NCI-H226 (cell line): ENCODE data around the gene THRAP3.

Source experiments
- DNase-seq: peaks from one replicate; pipeline ENCODE4 v3.0.0-alpha.2; 2015

The THRAP3 gene

DNA sequence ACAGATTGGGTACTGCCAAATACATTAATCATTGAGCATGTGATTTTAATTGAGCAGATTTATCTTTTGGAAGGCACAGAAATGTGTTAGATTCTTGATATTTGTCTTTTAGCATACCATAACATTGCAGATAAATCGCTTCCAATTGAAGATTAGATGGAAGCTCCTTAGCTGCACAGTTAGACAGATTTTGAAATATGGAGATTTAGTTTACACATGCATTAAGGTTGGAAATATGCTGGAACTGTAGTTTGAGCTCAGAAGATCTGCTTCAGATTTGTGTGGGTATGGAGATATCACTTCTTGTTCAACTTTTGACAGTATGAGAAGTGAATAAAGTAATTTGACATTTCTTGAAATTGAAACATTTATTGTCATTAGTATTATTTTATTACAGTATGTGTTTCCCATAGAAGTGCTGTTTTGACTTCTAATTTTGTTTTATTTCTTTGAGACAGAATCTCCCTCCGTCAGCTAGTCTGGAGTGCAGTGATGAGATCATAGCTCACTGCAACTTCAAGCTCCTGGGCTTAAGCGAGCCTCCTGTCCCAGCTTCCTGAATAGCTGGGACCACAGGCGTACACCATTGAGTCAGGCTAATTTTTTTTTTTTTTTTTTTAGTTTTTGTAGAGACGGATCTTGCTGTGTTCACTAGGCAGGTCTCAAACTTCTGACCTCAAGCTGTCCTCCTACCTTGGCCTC is 29.1 kb downstream of the THRAP3 start:
- DNase-seq = no peak

DNA sequence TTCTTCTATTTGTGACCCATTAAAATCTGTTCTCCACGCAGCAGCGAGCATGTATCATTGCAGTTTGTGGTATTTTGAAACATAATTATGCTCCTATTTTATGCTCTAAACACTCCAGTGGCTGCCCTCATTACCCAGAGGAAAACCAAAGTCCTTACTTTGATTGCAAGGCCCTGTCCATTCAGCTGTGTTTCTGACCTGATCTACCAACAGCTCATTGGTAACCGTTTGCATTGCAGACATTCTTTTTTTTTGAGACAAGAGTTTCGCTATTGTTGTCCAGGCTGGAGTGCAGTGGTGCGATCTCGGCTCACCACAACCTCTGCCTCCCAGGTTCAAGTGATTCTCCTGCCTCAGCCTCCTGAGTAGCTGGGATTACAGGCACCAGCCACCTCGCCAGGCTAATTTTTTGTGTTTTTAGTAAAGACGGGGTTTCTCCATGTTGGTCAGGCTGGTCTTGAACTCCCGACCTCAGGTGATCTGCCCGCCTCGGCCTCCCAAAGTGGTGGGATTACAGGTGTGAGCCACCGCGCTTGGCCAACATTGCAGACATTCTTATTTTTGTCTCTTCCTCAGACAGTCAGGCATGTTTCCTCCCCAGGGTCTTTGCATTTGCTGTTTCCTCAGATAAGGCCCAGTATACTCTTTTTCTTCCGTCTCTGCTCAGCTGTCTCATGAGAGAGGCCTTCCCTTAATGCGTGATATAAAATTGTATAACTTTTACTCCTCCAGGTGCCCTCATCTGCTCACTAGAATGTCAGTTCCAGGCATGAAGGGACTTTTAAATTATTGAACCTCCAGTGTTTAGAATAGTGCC is 32.5 kb downstream of the THRAP3 start:
- no peak for DNase-seq

DNA sequence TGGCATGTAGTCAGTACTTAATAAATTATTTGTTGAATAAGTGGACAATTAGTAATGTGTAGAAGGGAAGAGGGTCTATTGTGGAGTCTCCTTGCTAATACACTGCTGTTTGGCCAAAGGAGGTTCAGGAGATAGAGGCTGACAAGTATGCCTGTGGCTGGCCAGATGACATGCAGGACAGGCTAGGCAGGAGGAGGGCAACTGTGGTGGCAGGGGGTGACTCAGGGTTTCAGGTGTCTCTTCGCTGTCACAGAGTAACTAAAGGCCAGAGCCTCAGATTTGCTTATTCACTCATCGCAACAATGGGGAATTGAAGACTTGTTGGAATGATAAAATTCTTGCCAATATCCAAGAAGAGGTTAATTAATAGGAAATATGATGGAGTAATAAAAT is 33.1 kb downstream of the THRAP3 start:
- DNase-seq = no peak

DNA sequence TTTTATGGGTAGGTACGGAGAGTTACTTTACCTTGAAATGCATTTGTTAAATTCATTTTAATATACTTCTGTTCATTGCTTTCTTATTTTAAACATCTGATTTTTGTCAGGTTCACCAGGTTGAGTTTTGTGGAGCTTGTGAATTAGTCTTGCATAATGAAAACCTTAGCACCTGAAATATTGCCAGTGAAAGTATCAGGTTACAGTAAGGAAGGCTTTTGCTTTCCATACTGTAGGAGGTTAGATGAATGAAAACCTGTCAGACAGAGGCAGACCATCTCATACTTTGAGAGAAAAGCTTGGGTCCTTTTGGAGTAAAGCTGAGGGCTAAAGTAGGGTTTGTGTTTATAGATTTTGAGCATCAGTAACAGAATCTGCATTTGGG is 34.7 kb downstream of the THRAP3 start:
- DNase-seq = no peak

DNA sequence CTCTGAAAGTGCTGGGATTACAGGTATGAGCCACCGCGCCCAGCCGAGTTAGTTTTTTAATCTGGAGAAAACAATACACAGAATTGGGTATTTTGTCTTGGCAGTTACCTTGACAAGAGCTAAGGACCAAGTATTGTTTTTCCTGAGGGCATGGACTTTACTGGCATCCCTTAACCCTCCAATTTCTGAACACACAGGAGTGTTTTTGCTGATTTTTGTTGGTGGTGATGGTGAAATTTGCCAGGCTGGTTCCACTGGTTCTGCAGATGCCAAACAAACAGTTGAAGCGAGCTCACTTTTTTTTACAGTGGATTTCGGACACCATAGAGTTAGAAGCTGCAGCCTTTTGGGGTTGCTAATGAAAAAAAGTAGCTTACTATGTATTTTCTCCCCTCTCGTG is 44.7 kb downstream of the THRAP3 start:
- no peak for DNase-seq

DNA sequence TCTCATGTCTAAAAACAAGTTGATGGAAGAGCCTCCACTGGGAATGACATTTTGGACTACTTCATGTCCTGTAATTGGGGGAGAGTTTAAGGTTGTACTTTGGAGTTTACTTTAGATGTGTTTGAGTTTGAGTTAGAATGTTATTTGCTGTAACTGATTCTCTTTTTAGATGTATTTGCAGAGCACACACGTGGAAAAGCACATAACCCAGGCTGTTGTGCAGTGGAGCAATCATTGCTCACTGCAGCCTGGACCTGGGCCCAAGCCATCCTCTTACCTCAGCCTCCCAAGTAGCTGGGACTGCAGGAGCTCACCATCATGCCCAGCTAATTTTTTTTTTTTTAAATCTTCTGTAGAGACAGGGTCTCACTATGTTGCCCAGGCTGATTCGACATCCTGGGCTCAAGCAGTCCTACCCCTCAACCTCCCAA is 45.2 kb downstream of the THRAP3 start:
- no peak for DNase-seq

DNA sequence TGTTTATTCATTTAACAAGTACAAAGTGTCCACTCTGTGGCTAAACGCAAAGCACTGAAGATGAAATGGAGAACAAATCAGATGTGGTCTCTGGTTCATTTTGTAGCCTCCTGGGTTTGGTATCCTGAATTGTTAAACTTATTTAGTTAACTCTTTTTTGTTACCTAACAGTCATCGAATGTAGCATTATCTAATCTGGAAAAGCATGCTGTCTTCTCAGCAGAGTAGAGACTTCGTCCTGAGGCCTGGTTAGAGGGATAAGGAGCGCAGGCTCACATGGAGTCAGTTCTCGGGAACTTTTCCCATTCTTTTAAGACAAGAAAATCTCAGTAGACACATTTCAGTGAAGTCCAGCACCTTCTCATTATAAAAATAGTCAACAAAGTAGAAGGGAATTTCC is 48.8 kb downstream of the THRAP3 start:
- DNase-seq = peak; percentile 20

DNA sequence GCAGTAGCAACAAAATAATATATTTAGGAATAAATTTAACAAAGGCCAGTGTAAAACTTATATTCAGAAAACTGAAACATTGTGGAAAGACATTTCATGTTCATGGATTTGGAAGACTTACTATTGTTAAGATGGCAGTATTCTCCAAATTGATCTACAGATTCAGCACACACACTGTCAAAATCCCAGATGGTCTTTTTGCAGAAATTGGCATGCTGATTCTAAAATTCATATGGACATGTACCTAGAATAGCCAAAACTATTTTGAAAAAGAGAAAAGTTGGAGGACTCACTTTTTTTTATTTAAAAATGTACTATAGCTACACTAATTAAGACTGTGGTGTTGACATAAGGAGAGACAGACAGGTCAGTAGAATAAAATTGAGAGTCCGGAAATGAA is 50.0 kb downstream of the THRAP3 start:
- DNase-seq = no peak

DNA sequence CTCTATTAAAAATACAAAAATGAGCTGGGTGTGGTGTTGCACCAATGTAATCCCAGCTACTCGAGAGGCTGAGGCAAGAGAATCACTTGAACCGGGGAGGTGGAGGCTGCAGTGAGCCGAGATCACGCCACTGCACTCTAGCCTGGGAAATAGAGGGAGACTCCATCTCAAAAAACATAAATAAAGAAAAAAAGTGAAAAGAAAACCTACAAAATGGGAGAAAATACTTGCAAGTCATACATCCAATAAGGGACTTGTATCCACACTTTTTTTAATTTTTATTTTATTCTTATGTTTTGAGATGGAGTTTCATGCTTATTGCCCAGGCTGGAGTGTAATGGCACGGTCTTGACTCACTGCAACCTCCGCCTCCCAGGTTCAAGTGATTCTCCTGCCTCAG is 52.4 kb downstream of the THRAP3 start:
- DNase-seq = no peak

DNA sequence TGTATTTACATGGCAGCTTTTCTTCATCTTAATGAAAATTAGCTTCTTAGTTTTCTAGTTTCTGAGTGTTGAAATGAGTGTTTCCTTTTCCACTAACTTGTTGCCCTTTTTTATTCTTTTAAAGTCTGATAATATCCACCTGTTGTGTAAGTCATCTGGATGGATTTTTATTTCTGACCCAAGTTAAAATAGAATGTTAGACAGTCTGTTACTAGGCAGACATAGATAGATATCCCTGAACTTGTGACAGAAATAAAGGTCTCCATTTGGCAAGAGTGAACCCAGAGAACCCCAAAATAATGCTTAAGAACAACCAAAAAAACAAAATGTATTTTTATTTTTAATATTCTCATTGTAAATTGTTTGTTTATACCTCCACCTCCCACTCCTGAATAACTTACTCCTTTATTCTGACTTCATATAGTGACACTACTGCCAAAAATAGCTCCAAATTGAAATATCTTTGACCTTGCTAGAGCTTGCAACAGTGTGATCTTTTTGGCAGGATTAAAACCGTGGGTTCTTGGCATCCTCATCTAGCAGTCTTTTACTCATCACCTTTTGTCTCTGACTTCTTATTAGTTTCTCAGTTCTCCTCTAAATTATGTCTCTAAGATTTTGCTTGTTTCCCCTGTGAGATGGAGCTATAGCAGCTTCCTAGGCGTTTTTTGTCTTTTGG is 55.0 kb downstream of the THRAP3 start:
- no peak for DNase-seq

DNA sequence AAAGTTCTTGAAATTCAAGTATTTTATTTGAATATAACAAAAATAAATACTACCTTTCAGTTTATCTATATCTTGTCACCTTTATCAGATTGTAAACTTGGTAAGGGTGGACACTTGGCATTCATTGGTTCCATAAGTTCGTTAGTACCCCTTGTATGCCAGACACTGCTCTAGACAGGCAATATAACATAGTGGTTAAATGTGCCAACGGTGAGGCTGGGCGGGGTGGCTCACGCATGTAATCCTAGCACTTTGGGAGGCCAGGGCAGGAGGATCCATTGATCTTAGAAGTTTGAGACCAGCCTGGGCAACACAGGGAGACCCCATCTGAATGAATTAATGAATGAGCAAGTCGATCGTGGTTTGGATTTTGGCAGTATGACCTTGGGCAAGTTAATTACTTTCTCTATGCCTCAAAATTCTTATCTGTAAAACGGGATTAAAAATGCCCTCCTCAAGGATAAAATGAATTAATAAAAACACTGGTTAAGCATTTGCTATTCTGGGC is 55.6 kb downstream of the THRAP3 start:
- DNase-seq = no peak

DNA sequence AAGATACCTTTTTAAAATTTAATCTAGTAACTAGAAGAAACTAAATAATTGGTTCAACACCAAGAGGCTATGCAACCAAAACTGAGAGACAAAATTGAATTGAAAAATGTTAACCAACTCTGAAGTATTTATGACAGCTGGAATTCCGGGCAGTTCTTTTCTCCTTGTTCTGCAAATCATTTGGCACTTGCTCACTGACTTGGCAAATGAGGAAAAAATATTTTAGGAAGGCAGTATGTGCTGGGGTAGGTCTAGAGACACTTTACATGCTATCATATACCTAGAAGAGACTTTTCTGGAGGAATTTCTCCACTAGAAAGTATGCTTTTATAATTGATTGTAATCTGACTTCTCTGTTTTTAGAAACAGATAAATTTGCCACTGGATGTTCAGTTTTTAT is 59.8 kb downstream of the THRAP3 start:
- no peak for DNase-seq

DNA sequence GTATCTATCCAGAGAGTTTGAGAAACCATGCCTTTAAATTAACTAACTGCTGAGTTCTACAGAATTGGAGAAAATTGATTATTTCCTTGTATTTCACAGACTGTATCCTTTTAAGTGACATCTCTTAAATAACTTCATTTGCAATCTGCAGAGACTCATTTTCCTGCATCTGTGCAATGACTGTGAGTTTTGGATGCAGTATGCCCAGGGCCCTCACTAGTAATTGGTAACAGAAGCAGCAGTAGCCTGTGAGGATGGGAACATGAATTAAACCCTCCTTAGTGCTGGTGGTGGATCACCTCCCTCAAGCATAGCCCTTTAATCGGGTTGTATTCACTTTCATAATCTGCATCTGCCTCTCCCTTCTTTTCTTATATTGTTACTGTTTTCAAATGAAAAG is 60.3 kb downstream of the THRAP3 start:
- DNase-seq = no peak

DNA sequence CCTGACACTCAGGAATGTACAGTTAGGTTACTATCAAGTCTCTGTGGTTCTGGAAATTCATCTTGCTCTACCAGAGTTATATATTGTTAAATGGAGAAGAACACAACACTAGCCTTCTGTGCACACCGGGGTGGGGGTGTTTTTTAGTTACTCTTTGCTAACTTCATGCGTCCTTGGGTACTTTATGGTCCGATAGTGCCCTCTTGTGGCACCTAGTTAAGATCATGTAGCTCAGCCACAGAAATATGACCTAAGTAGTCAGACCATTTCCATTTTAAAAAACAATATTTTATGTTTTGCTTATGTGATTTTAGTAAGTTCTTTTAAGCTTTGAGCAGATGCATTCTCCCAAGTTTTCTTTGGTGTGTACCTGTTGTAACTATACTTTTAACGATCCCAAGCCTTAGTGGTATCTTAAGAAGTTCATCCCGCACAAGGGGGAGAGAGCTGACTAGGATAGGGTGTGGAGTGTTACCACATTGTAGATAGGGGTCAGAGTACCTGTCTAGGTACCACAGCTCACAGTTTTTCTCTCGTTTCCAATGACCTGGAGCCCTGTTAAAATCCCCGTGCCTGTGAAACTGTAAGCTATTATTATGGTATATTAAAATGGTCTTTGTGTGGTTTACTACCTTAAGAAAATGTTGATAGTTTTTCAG is 61.3 kb downstream of the THRAP3 start:
- DNase-seq = peak; percentile 48

DNA sequence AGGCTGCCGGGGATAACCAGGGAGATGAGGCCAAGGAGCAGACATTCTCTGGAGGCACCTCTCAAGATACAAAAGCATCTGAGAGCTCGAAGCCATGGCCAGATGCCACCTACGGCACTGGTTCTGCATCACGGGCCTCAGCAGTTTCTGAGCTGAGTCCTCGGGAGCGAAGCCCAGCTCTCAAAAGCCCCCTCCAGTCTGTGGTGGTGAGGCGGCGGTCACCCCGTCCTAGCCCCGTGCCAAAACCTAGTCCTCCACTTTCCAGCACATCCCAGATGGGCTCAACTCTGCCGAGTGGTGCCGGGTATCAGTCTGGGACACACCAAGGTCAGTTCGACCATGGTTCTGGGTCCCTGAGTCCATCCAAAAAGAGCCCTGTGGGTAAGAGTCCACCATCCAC is 62.6 kb downstream of the THRAP3 start:
- DNase-seq = no peak

DNA sequence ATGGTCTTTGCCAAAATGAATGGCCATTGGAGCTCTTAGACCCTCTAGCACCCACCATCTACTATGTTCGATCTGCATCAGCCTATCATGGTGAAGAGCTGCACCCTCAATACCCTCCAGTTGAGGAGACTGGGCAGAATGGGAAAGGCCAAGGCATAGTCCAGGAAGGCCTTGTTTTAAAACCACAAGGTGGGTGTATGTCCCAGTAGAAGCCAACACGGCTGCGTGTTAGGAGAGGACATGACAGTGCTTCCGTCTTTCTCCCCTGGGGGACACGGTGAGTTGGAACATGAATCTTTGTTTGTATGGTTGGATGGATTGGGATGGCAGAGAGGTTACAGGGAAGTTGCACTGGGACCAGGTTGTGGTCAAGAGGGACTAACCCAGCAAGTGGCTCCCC is 63.4 kb downstream of the THRAP3 start:
- DNase-seq = no peak

DNA sequence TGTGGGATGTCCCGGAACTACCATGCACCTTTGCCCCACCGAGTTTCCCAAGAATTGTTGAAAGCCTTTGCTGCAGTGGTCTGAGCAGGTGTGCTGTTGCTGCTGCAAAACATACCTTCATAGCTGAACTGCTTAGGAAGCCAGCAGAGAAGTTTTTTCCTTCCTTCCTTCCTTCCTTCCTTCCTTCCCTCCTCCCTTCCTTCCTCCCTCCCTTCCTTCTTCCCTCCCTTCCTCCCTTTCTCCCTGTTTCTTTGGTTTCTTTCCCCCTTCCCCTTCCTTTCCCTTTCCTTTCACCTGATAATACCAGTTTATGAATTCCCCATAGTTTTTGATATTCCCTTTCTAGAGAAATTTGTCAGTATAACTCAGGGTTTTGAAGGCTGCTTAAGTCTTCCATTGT is 71.1 kb downstream of the THRAP3 start:
- no peak for DNase-seq

DNA sequence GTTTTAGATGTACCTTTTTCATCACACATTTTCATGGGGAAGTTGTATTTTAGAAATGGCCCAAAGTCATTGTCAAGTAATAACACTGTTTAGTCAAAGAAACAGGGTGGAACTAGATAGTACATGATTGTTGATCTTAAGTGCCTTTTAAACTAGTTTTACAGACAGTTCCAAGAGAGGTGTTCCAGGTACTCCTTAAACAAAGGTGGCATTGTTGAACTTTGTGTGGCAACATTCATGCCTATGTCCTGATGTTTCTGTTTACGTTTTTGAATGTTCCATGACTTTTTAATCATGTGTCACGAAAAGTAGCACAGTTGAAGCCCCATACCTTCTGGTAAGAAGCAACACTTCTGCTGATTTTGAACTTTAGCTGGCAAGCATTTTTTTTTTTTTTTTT is 72.8 kb downstream of the THRAP3 start:
- DNase-seq = no peak

DNA sequence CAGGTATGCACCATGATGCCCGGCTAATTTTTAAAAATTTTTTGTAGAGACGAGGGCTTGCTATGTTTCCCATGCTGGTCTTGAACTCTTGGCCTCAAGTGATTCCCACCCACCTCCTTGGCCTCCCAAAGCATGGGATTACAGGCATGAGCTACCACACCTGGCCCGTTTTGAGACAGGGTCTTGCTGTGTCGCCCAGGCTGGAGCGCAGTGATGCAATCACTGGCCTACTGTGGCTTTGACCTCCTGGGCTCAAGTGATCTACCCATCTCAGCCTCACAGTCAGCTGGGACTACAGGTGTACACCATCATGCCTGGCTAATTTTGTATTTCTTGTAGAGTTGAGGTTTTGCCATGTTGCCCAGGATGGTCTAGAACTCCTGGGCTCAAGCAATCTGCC is 74.4 kb downstream of the THRAP3 start:
- no peak for DNase-seq

DNA sequence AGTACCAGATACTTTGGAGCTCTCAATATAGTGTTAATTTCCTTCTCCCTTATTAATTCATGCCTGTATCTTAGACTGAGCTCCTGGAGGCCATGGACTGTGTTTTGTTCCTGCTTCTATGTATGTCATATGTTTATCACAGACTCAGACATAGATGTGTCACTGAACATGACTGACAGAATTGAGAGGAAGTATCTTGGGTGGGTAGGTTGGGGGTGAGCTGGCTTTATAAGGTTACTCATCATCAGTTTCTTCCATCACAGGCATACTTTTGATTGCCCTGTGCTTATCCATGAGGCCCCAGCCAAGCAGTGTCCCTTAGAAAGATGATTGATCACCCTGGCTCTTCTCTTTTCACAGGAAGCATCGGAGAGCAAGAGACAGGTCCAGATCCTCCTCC is 76.3 kb downstream of the THRAP3 start:
- peak; percentile 41 for DNase-seq

DNA sequence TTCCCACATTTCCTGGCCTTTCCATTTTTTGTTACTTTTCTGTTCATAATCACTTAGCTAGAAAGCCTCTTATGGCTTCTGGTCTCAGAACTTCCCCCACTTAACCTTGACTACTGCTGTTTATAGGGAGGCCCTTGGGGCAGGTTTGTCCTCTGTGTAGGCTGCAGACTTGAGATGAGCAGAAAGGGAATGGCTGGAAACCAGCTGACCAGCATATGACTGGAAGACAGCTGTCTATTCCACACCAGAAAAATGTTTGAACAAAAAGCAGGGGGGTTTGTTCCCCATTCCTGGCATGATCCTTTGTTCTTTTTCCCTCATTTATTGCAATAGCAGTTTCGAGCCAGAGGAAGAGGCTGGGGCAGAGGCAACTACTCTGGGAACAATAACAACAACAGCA is 77.0 kb downstream of the THRAP3 start:
- no peak for DNase-seq

DNA sequence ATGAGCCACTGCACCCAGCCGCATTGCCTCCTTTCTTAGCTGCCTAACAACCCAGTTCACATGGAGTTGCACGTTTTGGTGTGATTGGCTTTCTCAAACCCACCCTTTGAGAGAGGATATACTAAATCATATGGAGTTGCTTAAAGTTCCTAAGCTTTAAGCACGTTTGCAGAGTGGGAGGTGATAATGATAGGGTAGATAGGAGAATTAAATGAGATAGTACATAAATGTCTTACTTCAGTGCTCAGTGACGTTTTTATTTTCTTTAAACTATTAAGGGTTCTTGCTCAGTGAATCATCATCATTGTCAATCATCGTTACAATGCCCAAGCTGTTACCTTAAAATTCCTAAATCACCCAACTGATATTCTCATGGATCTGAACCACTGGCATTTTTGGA is 79.0 kb downstream of the THRAP3 start:
- DNase-seq = no peak

DNA sequence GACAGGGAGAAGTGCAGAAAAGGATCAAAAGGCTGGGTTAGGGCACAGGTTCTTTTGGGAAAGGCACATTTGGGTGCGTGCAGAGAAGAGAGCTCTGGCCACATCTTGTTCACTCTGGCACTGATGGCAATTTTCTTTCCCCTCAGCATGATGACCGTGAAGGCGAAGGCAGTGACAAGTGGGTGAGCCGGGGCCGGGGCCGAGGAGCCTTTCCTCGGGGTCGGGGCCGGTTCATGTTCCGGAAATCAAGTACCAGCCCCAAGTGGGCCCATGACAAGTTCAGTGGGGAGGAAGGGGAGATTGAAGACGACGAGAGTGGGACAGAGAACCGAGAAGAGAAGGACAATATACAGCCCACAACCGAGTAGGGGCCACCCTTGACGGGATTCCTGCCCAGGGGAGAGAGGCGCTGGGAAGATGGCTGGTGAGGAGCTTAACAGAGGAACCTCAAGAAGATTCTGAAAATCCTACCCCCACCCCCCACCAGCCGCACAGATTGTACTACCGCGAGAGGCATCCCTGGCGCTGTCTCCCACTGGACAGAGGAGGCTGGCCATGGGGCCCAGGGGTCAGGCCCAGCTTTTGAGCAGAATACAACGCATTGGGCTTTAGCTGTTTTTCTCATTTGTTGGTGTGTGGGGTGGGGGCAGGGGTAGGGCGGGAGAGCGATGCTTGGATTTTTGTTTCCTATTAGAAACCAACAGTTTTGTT is 79.6 kb downstream of the THRAP3 start:
- DNase-seq = no peak
